ENCODE measurements around the gene POMT2.

DNA sequence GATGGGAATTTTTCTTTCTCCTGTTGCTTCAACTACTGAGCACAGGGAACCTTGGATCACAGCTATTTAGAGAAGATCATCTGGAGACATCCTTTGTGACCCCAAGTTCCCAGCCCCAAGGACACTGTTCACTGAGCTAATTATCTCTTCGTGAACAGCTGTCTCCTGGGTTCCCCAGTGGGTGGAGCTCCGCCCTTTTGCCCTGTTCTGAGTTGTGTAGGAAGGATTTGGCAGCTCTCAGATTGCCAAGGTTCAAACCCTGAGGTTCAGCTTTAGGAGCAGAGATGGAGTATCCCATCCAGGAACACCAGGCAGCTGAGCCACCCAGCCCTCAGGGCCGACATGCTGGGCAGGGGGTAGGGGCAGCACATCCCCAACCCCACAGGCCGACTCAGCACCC lies 81.7 kb downstream of the POMT2 start:
- no peak for TF ChIP-seq REST (IDR thresholded peaks at IDR 0.05; ENCODE audit: insufficient read depth in 1 of 2, low read depth in 2 of 2, low read length in 2 of 2)
- TF ChIP-seq TAF1 (IDR thresholded peaks at IDR 0.05; ENCODE audit: borderline replicate concordance, insufficient read depth, low read length): no peak
- no peak for TF ChIP-seq POLR2AphosphoS5 (IDR thresholded peaks at IDR 0.05; ENCODE audit: low read depth, low read length)
- TF ChIP-seq SIN3A (IDR thresholded peaks at IDR 0.05; ENCODE audit: borderline replicate concordance, insufficient read depth, low read length): no peak
- no peak for TF ChIP-seq FOXP2 (optimal IDR thresholded peaks at IDR 0.05; ENCODE audit: borderline replicate concordance, extremely low read depth, extremely low read length, insufficient read depth)

Data from PFSK-1 (cell line).